ENCODE results near the gene PLCD3. TPM values are rescaled to one million over a fixed set of nuclear protein-coding genes. Genes with fewer than 3 reads are reported as not detected.

The PLCD3 gene
- total RNA-seq, 2 donors from 2014 or later, result 34.8 to 42.9 TPM

DNA sequence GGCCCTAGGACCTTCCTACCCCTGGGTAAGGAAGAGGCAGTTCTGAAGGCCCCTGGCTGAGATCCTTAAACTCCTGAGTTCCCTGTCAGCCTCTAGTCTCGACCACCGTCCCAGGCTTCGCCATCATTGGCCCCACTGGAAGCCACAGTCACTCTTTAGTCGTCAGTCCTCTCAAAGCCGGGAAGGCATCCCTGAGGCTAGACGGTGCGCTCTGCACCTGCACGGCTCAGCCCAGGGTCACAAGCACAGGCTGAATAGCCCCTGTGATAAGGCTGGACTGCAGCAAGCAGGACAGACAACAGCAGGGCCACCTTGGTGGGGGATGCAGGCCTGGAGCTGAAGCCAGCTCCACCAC is 12.7 kb upstream of the PLCD3 start:
- TF ChIP-seq CTCF (conservative IDR thresholded peaks at IDR 0.05), result no peak
- peaks cover 7% of the 10 kb centered on the region for H3K36me3 Mint-ChIP-seq (ENCODE audit: low read depth)
- peak overlapping the region; percentile 64 for H3K27ac Mint-ChIP-seq
- Histone ChIP-seq H3K9ac (ENCODE audit: extremely low read depth, low read length, poor library complexity, severe bottlenecking) (no peak overlapping the region), H3K9me3 (ENCODE audit: control insufficient read depth, low read length) (no peaks in the 10 kb centered on the region), H3K27ac (ENCODE audit: low read depth, low read length) (no peak overlapping the region), H3K4me3 (ENCODE audit: low read length) (no peak overlapping the region), H3K36me3 (ENCODE audit: control insufficient read depth, insufficient read depth, low read length) (no peaks in the 10 kb centered on the region), H3K27me3 (ENCODE audit: control insufficient read depth, insufficient read depth, low read length, poor library complexity, severe bottlenecking) (no peaks in the 10 kb centered on the region), H3K4me1 (ENCODE audit: control insufficient read depth, insufficient read depth, low read length) (peaks cover 14% of the 10 kb centered on the region)
- WGBS, 2 experiments (ENCODE audit: insufficient coverage in 1 of 2, insufficient read length in 1 of 2), result 91% methylated on average over 7 to 8 of the region's 8 CpGs
- DNase-seq, result peak; percentile 73
- no peaks in the 10 kb centered on the region for H3K27me3 Mint-ChIP-seq (ENCODE audit: insufficient read depth)
- no peaks in the 10 kb centered on the region for H3K9me3 Mint-ChIP-seq
- peak overlapping the region; percentile 53 for H3K4me3 Mint-ChIP-seq
- peaks cover 27% of the 10 kb centered on the region for H3K4me1 Mint-ChIP-seq

DNA sequence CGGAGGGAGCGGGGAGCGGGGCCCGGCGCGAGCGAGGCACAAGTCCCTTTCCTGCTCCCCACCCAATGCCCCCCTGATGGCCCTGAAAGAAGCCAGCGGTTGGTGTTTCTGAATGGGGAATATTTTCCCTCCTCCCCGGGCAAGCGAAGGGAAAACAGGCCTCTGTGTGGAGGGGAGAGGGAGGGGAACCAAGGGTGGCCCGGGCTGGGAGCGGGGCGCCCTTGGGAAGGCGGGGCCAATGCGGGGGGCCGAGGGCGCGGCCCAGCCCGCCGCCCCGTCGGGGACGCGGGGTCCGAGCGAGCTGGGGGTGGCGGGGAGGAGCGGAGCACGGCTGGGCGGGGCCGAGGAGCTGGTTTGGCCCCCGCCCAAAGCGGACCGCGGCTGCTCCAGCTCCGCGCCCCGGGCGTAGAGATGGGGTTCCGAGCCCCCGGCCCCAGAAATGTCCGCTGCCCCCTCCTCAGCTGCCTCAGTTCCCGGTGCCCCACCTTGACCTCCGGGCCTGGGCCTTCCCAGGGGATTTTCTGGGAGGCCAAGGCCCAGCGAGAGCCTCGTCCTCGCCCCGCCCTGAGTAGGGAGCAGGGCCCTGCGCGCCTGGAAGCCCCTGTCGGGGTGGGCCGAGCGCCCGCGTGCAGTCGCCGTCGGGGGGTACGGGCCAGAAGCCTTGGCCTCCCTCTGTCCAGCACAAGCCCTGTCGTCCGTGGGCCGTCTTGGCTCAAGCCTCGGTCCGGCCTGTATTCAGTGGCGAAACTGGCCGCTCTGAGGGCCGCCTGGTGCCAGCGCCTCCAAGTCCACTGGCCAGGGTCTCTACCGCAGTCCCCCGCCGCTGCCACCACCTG is 12.1 kb upstream of the PLCD3 start:
- Mint-ChIP-seq H3K36me3 (ENCODE audit: low read depth) (peaks cover 7% of the 10 kb centered on the region), H3K9me3 (no peaks in the 10 kb centered on the region), H3K4me3 (peak overlapping the region; percentile 53), H3K27me3 (ENCODE audit: insufficient read depth) (no peaks in the 10 kb centered on the region), H3K4me1 (peaks cover 33% of the 10 kb centered on the region), H3K27ac (peak overlapping the region; percentile 84)
- TF ChIP-seq CTCF (conservative IDR thresholded peaks at IDR 0.05), result no peak
- peak; percentile 78 for DNase-seq
- H3K27me3 ChIP-seq (ENCODE audit: control insufficient read depth, insufficient read depth, low read length, poor library complexity, severe bottlenecking), result no peaks in the 10 kb centered on the region
- H3K36me3 ChIP-seq (ENCODE audit: control insufficient read depth, insufficient read depth, low read length), result no peaks in the 10 kb centered on the region
- peak overlapping the region; percentile 49 for H3K4me3 ChIP-seq (ENCODE audit: low read length)
- no peaks in the 10 kb centered on the region for H3K9me3 ChIP-seq (ENCODE audit: control insufficient read depth, low read length)
- H3K9ac ChIP-seq (ENCODE audit: extremely low read depth, low read length, poor library complexity, severe bottlenecking), result no peak overlapping the region
- no peak overlapping the region for H3K27ac ChIP-seq (ENCODE audit: low read depth, low read length)
- peaks cover 19% of the 10 kb centered on the region for H3K4me1 ChIP-seq (ENCODE audit: control insufficient read depth, insufficient read depth, low read length)
- 53 to 88% methylated on average over 22 to 71 of the region's 71 CpGs for WGBS, 2 experiments (ENCODE audit: insufficient coverage in 1 of 2, insufficient read length in 1 of 2)

DNA sequence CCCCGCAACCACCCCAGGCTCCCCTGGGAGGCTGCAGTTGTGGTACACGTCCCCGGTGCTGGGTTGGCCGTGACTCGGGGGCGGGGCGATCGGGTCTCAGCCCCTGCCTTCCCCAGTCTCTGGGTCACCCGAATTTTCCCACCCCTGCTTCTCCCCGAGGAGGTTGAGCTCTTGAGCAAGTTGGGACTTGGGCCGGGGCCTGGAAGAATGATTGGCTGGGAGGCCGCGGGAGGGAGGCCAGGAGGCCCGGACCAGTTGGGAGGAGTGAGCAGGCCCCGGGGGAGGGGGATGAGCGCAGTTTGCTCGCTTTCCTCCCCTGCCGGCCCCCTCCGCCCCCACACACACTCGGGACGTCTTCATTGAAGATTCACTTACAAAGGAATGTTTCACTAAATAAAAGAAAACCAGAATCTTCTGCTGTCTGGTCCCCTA is 11.5 kb upstream of the PLCD3 start:
- peaks cover 7% of the 10 kb centered on the region for H3K36me3 Mint-ChIP-seq (ENCODE audit: low read depth)
- H3K4me3 Mint-ChIP-seq, result peak overlapping the region; percentile 53
- H3K27ac Mint-ChIP-seq, result peak overlapping the region; percentile 84
- Histone ChIP-seq H3K9me3 (ENCODE audit: control insufficient read depth, low read length) (no peaks in the 10 kb centered on the region), H3K27ac (ENCODE audit: low read depth, low read length) (no peak overlapping the region), H3K4me3 (ENCODE audit: low read length) (peak overlapping the region; percentile 49), H3K27me3 (ENCODE audit: control insufficient read depth, insufficient read depth, low read length, poor library complexity, severe bottlenecking) (no peaks in the 10 kb centered on the region), H3K4me1 (ENCODE audit: control insufficient read depth, insufficient read depth, low read length) (peaks cover 23% of the 10 kb centered on the region), H3K36me3 (ENCODE audit: control insufficient read depth, insufficient read depth, low read length) (no peaks in the 10 kb centered on the region), H3K9ac (ENCODE audit: extremely low read depth, low read length, poor library complexity, severe bottlenecking) (no peak overlapping the region)
- H3K4me1 Mint-ChIP-seq, result peaks cover 34% of the 10 kb centered on the region
- no peaks in the 10 kb centered on the region for H3K27me3 Mint-ChIP-seq (ENCODE audit: insufficient read depth)
- no peak for TF ChIP-seq CTCF (conservative IDR thresholded peaks at IDR 0.05)
- 0 to 18% methylated on average over 2 to 21 of the region's 21 CpGs for WGBS, 2 experiments (ENCODE audit: insufficient coverage in 1 of 2, insufficient read length in 1 of 2)
- no peaks in the 10 kb centered on the region for H3K9me3 Mint-ChIP-seq
- peak; percentile 95 for DNase-seq

Measured in endodermal cell (in vitro differentiated cells).